ENCODE data around the gene EIF4E. TPM values are rescaled to one million over a fixed set of nuclear protein-coding genes. Genes with fewer than 3 reads are reported as not detected.

Gene EIF4E
- polyA plus RNA-seq, 1 donor from 2014 or later: 189 TPM

DNA sequence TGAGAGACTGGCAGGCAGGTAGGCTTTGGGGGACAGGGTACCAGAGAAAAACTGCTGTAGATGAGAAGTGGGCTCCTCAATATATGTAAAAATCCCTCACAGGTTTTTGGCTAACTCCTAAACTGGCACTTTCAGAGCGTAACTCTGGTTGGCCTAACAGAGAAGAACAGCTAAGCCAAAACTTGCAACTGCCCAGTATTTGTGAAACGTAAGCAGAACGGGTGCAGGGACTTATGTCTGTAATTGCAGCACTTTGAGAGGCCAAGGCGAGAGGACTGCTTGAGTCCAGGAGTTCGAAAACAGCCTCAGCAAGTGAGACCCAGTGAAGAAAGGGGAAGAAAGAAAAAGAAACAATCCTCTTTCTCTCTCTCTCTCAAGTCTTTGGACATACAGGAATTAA, 25.0 kb downstream of the EIF4E start:
- Histone ChIP-seq H2AFZ (ENCODE audit: low read depth, low read length) (no peak overlapping the region), H3K4me2 (ENCODE audit: low read length) (no peak overlapping the region), H3K27me3 (ENCODE audit: insufficient read depth, low read depth, low read length) (no peaks in the 10 kb centered on the region), H3K9ac (ENCODE audit: low read length) (no peak overlapping the region), H3F3A (ENCODE audit: insufficient read depth, low read length, poor library complexity, severe bottlenecking) (no peaks in the 10 kb centered on the region), H3K27ac (ENCODE audit: low read length) (no peak overlapping the region), H4K20me1 (ENCODE audit: insufficient read depth) (no peaks in the 10 kb centered on the region), H3K9me3 (ENCODE audit: low read length) (no peaks in the 10 kb centered on the region), H3K36me3 (ENCODE audit: insufficient read depth, low read length) (no peaks in the 10 kb centered on the region), H3K9me2 (ENCODE audit: insufficient read depth, low read length) (no peaks in the 10 kb centered on the region), H3K79me2 (replicated peaks; ENCODE audit: insufficient read depth, low read length) (peaks cover 69% of the 10 kb centered on the region), H3K4me3 (ENCODE audit: low read length) (no peak overlapping the region)
- no peak for TF ChIP-seq MXI1 (conservative IDR thresholded peaks at IDR 0.05; ENCODE audit: poor library complexity, severe bottlenecking)
- TF ChIP-seq, protein P1, sequence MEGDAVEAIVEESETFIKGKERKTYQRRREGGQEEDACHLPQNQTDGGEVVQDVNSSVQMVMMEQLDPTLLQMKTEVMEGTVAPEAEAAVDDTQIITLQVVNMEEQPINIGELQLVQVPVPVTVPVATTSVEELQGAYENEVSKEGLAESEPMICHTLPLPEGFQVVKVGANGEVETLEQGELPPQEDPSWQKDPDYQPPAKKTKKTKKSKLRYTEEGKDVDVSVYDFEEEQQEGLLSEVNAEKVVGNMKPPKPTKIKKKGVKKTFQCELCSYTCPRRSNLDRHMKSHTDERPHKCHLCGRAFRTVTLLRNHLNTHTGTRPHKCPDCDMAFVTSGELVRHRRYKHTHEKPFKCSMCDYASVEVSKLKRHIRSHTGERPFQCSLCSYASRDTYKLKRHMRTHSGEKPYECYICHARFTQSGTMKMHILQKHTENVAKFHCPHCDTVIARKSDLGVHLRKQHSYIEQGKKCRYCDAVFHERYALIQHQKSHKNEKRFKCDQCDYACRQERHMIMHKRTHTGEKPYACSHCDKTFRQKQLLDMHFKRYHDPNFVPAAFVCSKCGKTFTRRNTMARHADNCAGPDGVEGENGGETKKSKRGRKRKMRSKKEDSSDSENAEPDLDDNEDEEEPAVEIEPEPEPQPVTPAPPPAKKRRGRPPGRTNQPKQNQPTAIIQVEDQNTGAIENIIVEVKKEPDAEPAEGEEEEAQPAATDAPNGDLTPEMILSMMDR (IDR thresholded peaks at IDR 0.05; ENCODE audit: poor library complexity, severe bottlenecking): no peak
- no peak for TF ChIP-seq REST (IDR thresholded peaks at IDR 0.05; ENCODE audit: borderline replicate concordance)

DNA sequence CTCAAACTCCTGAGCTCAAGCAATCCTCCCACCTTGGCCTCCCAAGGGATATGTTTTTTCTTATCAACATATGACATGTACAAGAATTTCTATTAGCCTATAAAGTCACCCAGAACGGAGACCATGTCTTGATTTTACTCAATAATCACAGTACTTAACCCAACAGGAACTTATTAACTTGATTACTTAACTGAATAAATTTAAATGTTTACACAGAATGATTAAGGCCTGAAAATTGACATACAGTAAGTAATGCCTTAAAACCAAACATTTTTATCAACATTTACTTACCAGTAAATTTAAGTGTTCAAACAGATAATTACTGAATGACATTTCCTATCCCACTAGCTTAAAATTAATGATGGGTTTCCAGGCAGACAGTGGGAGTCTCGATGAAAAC, 25.4 kb downstream of the EIF4E start:
- Histone ChIP-seq H3K9ac (ENCODE audit: low read length) (no peak overlapping the region), H3F3A (ENCODE audit: insufficient read depth, low read length, poor library complexity, severe bottlenecking) (no peaks in the 10 kb centered on the region), H3K27me3 (ENCODE audit: insufficient read depth, low read depth, low read length) (no peaks in the 10 kb centered on the region), H3K36me3 (ENCODE audit: insufficient read depth, low read length) (no peaks in the 10 kb centered on the region), H3K9me2 (ENCODE audit: insufficient read depth, low read length) (no peaks in the 10 kb centered on the region), H3K9me3 (ENCODE audit: low read length) (no peaks in the 10 kb centered on the region), H4K20me1 (ENCODE audit: insufficient read depth) (no peaks in the 10 kb centered on the region), H2AFZ (ENCODE audit: low read depth, low read length) (no peak overlapping the region), H3K79me2 (replicated peaks; ENCODE audit: insufficient read depth, low read length) (peaks cover 65% of the 10 kb centered on the region), H3K27ac (ENCODE audit: low read length) (no peak overlapping the region), H3K4me2 (ENCODE audit: low read length) (no peak overlapping the region), H3K4me3 (ENCODE audit: low read length) (no peak overlapping the region)
- TF ChIP-seq, protein P1 (IDR thresholded peaks at IDR 0.05; ENCODE audit: poor library complexity, severe bottlenecking): no peak
- no peak for TF ChIP-seq POLR2AphosphoS5 (IDR thresholded peaks at IDR 0.05)
- no peak for TF ChIP-seq MXI1 (conservative IDR thresholded peaks at IDR 0.05; ENCODE audit: poor library complexity, severe bottlenecking)
- TF ChIP-seq REST (IDR thresholded peaks at IDR 0.05; ENCODE audit: borderline replicate concordance): no peak
- TF ChIP-seq EZH2 (IDR thresholded peaks at IDR 0.05; ENCODE audit: borderline replicate concordance, insufficient read depth, low read length, poor library complexity, severe bottlenecking): no peak
- TF ChIP-seq SMC3 (conservative IDR thresholded peaks at IDR 0.05; ENCODE audit: poor library complexity): no peak
- TF ChIP-seq EP300 (conservative IDR thresholded peaks at IDR 0.05; ENCODE audit: poor library complexity, severe bottlenecking): no peak
- TF ChIP-seq TAF1 (IDR thresholded peaks at IDR 0.05; ENCODE audit: low read depth): no peak
